K562 (cell line): Measurements from ENCODE around the gene AGPAT1. TPM values are rescaled to one million over a fixed set of nuclear protein-coding genes. Genes with fewer than 3 reads are reported as not detected.

ENCODE experiments used
- ASH1L ChIP-seq: fragments of 450-650 bp; IDR thresholded peaks from 2 replicates; pipeline ENCODE4 v1.6.1; 2018; ENCODE audit warnings: borderline replicate concordance, mild to moderate bottlenecking, low read depth; ENCODE audit not compliant: partially characterized antibody
- EP300 ChIP-seq: IDR thresholded peaks from 2 replicates; pipeline ENCODE4 v1.6.1; 2012; ENCODE audit warnings: low read length, improper control_type of control experiment
- FOSL1 ChIP-seq: fragments of 200-800 bp; sonication (Bioruptor generic); conservative IDR thresholded peaks from 2 replicates; pipeline ENCODE4 v1.6.1; 2016; ENCODE audit warnings: missing genetic modification characterization, missing compliant biosample characterization
- IRF2 ChIP-seq: sonication (generic); formaldehyde crosslinking; IDR thresholded peaks from 2 replicates; pipeline ENCODE4 v1.8.1; 2022; ENCODE audit warnings: mild to moderate bottlenecking, missing genetic modification reagents
- KDM4B ChIP-seq, 2 experiments: fragments of 450-650 bp in 1 of 2; sonication (generic) in 1 of 2; IDR thresholded peaks; 2 replicates each; pipeline ENCODE4 v1.6.1; 2016 to 2017; ENCODE audit warnings: borderline replicate concordance in 2 of 2, antibody characterized with exemption in 1 of 2, low read depth in 1 of 2, mild to moderate bottlenecking in 1 of 2
- MGA ChIP-seq: fragments of 450-650 bp; IDR thresholded peaks from 2 replicates; pipeline ENCODE4 v1.6.1; 2016; ENCODE audit warnings: mild to moderate bottlenecking, moderate library complexity
- NR2C2 ChIP-seq, 2 experiments: fragments of 200-800 bp in 1 of 2; sonication (Bioruptor generic) in 1 of 2; sonication (generic) in 1 of 2; formaldehyde crosslinking in 1 of 2; IDR thresholded peaks; 2 replicates each; pipeline versions ENCODE4 v1.6.1 to v1.8.0; 2016 to 2022; ENCODE audit warnings: mild to moderate bottlenecking in 1 of 2, missing compliant biosample characterization in 1 of 2, missing genetic modification characterization in 1 of 2, missing genetic modification reagents in 1 of 2
- SRSF1 ChIP-seq: fragments of 200-400 bp; formaldehyde crosslinking; IDR thresholded peaks from 2 replicates; pipeline ENCODE4 v1.6.1; 2017; ENCODE audit warnings: mild to moderate bottlenecking, low read depth, low read length, moderate library complexity
- YBX1 ChIP-seq: fragments of 450-650 bp; IDR thresholded peaks from 2 replicates; pipeline ENCODE4 v1.7.1; 2016; ENCODE audit warnings: mild to moderate bottlenecking
- polyA plus RNA-seq, 8 experiments: library from polyadenylated mRNA; depleted of rRNA in 4 of 8; stranded (reverse) in 5 of 8; unstranded in 3 of 8; fragments of >200 nt; fragmentation: Nextera tagmentation in 2 of 8; fragmentation: Illumina TruSeq in 1 of 8; extraction: Ambion mirVana in 2 of 8; extraction: Trizol in 1 of 8; gene quantifications; 2 replicates each; pipeline versions ENCODE4 v1.2.1 to v1.2.3, GENCODE V29; 2011 to 2014; ENCODE audit warnings: inconsistent platforms in 1 of 8, missing spikeins in 1 of 8
- total RNA-seq, 7 experiments: library from RNA; depleted of rRNA in 6 of 7; stranded (reverse); fragments of >200 nt in 6 of 7; fragmentation: Illumina TruSeq in 2 of 7; extraction: Trizol in 2 of 7; gene quantifications; 2 replicates each; pipeline versions ENCODE4 v1.2.1 to v1.2.3, GENCODE V29; 2011 to 2021; ENCODE audit warnings: low replicate concordance in 1 of 7
- TF ChIP-seq, protein P1 (sequence below): sonication (generic); formaldehyde crosslinking; IDR thresholded peaks from 2 replicates; pipeline ENCODE4 v1.8.1; 2022; ENCODE audit warnings: missing genetic modification reagents
- TF ChIP-seq, protein P2 (sequence below): fragments of 250-450 bp; sonication (Bioruptor Pico); IDR thresholded peaks from 2 replicates; pipeline ENCODE4 v1.8.0; 2022; ENCODE audit warnings: inconsistent platforms, mild to moderate bottlenecking, moderate library complexity, borderline replicate concordance

Gene AGPAT1
- total and polyA plus RNA-seq, 9 of the 15 experiments (the other 6 are each of a cell fraction or from before 2014, with no cell fraction given), result 37.9 to 176 (median 69.4) TPM

- no peak for TF ChIP-seq ASH1L
- TF ChIP-seq, protein P1, sequence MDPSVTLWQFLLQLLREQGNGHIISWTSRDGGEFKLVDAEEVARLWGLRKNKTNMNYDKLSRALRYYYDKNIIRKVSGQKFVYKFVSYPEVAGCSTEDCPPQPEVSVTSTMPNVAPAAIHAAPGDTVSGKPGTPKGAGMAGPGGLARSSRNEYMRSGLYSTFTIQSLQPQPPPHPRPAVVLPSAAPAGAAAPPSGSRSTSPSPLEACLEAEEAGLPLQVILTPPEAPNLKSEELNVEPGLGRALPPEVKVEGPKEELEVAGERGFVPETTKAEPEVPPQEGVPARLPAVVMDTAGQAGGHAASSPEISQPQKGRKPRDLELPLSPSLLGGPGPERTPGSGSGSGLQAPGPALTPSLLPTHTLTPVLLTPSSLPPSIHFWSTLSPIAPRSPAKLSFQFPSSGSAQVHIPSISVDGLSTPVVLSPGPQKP (CRISPR knock-in tag), result no peak
- no peak for TF ChIP-seq SRSF1
- TF ChIP-seq NR2C2 (CRISPR knock-in tag; IDR thresholded peaks at IDR 0.05), result no peak
- no peak for TF ChIP-seq NR2C2 (tag; IDR thresholded peaks at IDR 0.05)
- no peak for TF ChIP-seq YBX1
- no peak for TF ChIP-seq KDM4B (IDR thresholded peaks at IDR 0.05; ENCODE audit: borderline replicate concordance in 2 of 2, low read depth in 1 of 2)
- TF ChIP-seq MGA, result no peak
- TF ChIP-seq IRF2 (CRISPR knock-in tag), result no peak
- TF ChIP-seq, protein P2, sequence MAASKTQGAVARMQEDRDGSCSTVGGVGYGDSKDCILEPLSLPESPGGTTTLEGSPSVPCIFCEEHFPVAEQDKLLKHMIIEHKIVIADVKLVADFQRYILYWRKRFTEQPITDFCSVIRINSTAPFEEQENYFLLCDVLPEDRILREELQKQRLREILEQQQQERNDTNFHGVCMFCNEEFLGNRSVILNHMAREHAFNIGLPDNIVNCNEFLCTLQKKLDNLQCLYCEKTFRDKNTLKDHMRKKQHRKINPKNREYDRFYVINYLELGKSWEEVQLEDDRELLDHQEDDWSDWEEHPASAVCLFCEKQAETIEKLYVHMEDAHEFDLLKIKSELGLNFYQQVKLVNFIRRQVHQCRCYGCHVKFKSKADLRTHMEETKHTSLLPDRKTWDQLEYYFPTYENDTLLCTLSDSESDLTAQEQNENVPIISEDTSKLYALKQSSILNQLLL (CRISPR knock-in tag), result no peak
- peak; percentile 83 for TF ChIP-seq FOSL1
- no peak for TF ChIP-seq EP300
These were observed 6.9 kb downstream of the AGPAT1 start (continued) for GRCh38 chr6:32168807-32169591.
